Lower leg skin (tissue), 4 donors: ENCODE results near the gene SLC22A7. TPM values are rescaled to one million over a fixed set of nuclear protein-coding genes. Genes with fewer than 3 reads are reported as not detected.

Source experiments
- DNase-seq, 2 donors: peaks; one replicate each; pipeline ENCODE4 v3.0.0-alpha.2; 2019; ENCODE audit warnings: low spot score in 2 of 2
- H3K4me3 ChIP-seq: fragments of 200-600 bp; sonication (generic); 2 replicates; pipeline ENCODE4 v1.5.1; 2017; ENCODE audit warnings: mild to moderate bottlenecking, low read depth; ENCODE audit not compliant: poor library complexity, severe bottlenecking
- CTCF ChIP-seq, 3 donors: fragments of 450-650 bp; IDR thresholded peaks; one replicate each; pipeline ENCODE4 v1.5.1; 2016; ENCODE audit warnings: antibody characterized with exemption in 3 of 3, mild to moderate bottlenecking in 3 of 3, moderate library complexity in 2 of 3
- POLR2A ChIP-seq, 2 donors: fragments of 450-650 bp; IDR thresholded peaks; one replicate each; pipeline ENCODE4 v1.6.1; 2016 to 2017; ENCODE audit warnings: antibody characterized with exemption in 2 of 2, mild to moderate bottlenecking in 1 of 2, moderate library complexity in 1 of 2
- WGBS, 2 donors: methylation state at CpG; one replicate each; pipeline ENCODE4 v1.1.5; 2018; 5-methylcytosine and 5-hydroxymethylcytosine counted together
- intact Hi-C: fragments of 100-400 bp; cut with DNase I; formaldehyde crosslinking; loops from one replicate; pipeline ENCODE4 v1.15.0; 2023; ENCODE audit warnings: low total_unique reads
- total RNA-seq, 4 donors: library from RNA; depleted of rRNA; stranded (reverse); fragments of >200 nt; gene quantifications; one replicate each; pipeline ENCODE4 v1.1.0, GENCODE V29; 2016

SLC22A7 gene
- total RNA-seq, 4 donors from 2014 or later = not detected

GRCh38 chr6:43308101-43308989 is 10.3 kb downstream of the SLC22A7 start, which contains the start of gene CRIP3:
CRIP3 (minus strand) TSS chr6:43308826; CDS start chr6:43308792, 34 bp downstream.
- 10 to 12% methylated on average over 39 of the region's 39 CpGs for WGBS, 2 donors
- H3K4me3 ChIP-seq = no peak within 1 kb of the TSS
- no peak for TF ChIP-seq POLR2A (IDR thresholded peaks at IDR 0.05)
- TF ChIP-seq CTCF (IDR thresholded peaks at IDR 0.05) = peak in 1 of 3 donors; percentile 28
- intact Hi-C loops = no loop called here
- DNase-seq = no peak

DNA sequence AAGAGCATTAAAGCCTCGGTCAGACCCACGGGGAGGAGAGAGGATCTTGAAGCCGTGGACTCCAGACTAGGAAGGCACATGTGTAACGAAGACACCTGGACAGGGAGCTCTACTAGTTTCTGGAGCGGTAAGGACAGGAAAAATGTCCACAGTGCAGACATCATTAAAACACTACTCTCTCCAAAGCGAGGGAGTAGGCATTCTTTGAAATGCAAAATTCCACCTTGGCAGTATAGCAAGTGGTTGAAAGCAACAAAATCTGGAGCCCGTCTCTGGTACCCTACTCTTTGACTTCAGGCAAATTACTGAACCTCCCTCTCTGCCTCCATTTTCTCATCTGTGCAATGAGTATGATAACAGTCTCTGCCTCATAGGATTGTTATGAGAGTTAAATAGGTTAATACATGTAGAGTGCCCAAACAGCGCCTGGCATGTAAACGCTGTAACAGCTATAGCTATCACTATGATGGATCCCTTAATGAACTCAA is 11.0 kb downstream of the SLC22A7 start:
- intact Hi-C loops = no loop called here
- 31 to 36% methylated on average over 9 of the region's 9 CpGs for WGBS, 2 donors
- no peak for TF ChIP-seq CTCF (IDR thresholded peaks at IDR 0.05)
- no peak for TF ChIP-seq POLR2A (IDR thresholded peaks at IDR 0.05)
- no peak overlapping the region for H3K4me3 ChIP-seq
- DNase-seq = no peak

DNA sequence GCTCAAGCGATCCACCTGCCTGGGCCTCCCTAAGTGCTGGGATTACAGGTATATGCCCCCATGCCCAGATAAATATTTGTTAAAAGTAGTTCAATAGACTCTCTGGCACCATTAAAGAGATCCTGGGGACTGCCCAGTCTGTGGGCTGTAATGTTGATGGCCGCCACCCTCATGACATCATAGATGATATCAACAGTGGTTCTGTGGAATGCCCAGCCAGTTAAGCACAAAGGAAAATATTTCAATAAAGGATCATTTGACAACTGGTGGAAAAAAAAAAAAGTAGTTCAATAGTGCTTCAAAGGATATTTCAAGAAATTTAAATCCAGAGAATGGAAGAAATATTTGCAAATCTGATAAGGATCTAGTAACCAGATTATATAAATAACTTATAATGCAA is 12.1 kb downstream of the SLC22A7 start:
- intact Hi-C loops = no loop called here
- no peak for TF ChIP-seq CTCF (IDR thresholded peaks at IDR 0.05)
- no peak for TF ChIP-seq POLR2A (IDR thresholded peaks at IDR 0.05)
- WGBS, 2 donors = 98 to 100% methylated on average over 2 of the region's 2 CpGs
- H3K4me3 ChIP-seq = no peak overlapping the region
- DNase-seq = no peak

DNA sequence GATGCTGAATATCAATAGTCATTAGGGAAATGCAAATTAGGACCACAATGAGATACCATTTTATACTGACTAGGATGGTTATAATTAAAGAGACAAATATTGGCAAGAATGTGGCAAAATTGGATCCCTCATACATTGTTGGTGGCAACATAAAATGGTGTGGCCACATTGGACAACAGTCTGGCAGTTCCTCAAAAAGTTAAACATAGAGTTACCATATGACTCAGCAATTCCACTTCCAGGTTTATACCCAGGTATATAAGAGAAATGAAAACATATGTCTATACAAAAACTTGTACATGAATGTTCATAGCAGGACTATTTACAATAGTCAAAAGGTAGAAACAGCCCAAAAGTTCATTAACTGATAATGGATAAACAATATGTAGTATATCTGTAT is 12.6 kb downstream of the SLC22A7 start:
- intact Hi-C loops = no loop called here
- no peak for DNase-seq
- TF ChIP-seq CTCF (IDR thresholded peaks at IDR 0.05) = no peak
- no peak for TF ChIP-seq POLR2A (IDR thresholded peaks at IDR 0.05)
- no peak overlapping the region for H3K4me3 ChIP-seq

- TF ChIP-seq CTCF (IDR thresholded peaks at IDR 0.05) (no peak), POLR2A (IDR thresholded peaks at IDR 0.05) (no peak)
- H3K4me3 ChIP-seq = no peak overlapping the region
- intact Hi-C loops = no loop called here
- 78 to 85% methylated on average over 3 of the region's 3 CpGs for WGBS, 2 donors
- DNase-seq = no peak
These were observed 13.6 kb downstream of the SLC22A7 start for GRCh38 chr6:43311666-43312065.
